Coronary artery (tissue), 2 donors: ENCODE measurements around the gene DIP2B.

Source experiments
- DNase-seq: peaks from one replicate; pipeline ENCODE4 v3.0.0-alpha.2; 2017; ENCODE audit warnings: low spot score
- H3K27ac ChIP-seq, 2 donors: fragments of 200-600 bp; sonication (generic); one replicate each; pipeline ENCODE4 v1.5.1; 2016 to 2019
- H3K4me3 ChIP-seq: fragments of 200-600 bp; sonication (generic); 2 replicates; pipeline ENCODE4 v1.5.1; 2016; ENCODE audit warnings: mild to moderate bottlenecking, moderate library complexity
- TF ChIP-seq, protein P1 (sequence below): fragments of 200-600 bp; sonication (generic); IDR thresholded peaks from one replicate; pipeline ENCODE4 v1.5.1; 2019; ENCODE audit warnings: antibody characterized with exemption

The DIP2B gene

DNA sequence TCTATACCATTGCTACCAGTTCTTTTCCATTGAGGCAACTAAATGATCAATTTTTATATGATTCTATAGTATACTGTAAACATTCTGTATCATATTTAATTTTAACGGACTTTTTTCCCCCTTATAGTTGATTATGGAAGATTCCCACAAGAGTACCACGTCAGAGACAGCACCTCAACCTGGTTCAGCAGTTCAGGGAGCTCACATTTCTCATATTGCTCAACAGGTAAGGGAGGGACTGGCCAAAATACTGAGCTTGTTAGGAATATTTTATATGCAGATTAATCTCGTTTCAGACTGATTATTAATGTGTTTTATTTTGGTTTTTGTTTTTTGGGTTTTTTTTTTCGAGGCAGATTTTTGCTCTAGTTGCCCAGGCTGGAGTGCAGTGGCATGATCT lies 275.2 kb downstream of the DIP2B start:
- TF ChIP-seq, protein P1, sequence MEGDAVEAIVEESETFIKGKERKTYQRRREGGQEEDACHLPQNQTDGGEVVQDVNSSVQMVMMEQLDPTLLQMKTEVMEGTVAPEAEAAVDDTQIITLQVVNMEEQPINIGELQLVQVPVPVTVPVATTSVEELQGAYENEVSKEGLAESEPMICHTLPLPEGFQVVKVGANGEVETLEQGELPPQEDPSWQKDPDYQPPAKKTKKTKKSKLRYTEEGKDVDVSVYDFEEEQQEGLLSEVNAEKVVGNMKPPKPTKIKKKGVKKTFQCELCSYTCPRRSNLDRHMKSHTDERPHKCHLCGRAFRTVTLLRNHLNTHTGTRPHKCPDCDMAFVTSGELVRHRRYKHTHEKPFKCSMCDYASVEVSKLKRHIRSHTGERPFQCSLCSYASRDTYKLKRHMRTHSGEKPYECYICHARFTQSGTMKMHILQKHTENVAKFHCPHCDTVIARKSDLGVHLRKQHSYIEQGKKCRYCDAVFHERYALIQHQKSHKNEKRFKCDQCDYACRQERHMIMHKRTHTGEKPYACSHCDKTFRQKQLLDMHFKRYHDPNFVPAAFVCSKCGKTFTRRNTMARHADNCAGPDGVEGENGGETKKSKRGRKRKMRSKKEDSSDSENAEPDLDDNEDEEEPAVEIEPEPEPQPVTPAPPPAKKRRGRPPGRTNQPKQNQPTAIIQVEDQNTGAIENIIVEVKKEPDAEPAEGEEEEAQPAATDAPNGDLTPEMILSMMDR, result no peak
- no peak for DNase-seq
- Histone ChIP-seq H3K4me3 (no peak overlapping the region), H3K27ac (no peak overlapping the region)

DNA sequence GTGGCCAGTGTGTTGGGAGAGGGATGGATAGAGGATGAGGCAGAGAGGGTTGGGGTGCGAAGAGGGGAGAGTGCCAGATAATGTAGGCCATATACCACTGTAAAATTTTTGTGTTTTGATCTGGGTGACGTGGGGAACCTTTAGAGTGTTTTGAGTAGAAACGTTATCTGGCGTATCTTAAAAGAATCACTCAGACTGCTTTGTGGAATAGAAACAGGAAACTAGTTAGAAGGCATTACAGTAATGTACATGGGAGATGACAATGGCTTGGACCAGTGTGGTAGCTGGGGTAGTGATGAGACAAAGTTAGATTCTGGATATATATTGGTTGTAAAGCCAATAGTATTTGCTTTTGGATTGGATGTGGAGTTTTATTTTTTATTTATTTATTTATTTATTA lies 279.7 kb downstream of the DIP2B start:
- TF ChIP-seq, protein P1, result no peak
- Histone ChIP-seq H3K4me3 (no peak overlapping the region), H3K27ac (no peak overlapping the region)
- DNase-seq, result no peak

DNA sequence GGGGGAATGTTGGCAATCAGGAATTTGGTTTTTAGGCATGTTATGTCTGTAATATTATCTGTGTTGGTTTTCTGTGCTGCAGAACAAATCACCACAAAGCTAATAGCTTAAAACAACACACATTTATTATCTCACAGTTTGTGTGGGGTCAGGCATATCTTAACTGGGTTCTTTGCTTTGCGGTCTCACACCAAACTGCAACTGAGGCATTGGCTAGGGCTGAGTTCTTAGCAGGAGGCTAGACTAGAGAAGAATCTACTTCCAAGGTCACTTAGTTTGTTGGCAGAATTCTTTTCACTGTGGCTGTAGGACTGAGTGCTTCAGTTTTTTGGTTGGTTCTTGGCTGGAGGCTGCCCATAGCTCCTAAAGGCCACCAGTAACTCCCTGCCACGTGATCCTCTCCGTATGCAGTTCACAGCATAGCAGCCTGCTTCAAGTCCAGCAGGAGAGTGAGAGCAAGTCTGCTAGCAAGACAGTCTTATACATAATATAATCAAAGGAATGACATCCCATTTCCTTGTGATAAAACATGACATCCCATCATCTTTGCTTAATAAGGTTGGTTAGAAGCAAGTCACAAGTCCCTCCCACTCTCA lies 280.7 kb downstream of the DIP2B start:
- H3K27ac ChIP-seq, result no peak overlapping the region
- TF ChIP-seq, protein P1, result no peak
- no peak overlapping the region for H3K4me3 ChIP-seq
- DNase-seq, result no peak

DNA sequence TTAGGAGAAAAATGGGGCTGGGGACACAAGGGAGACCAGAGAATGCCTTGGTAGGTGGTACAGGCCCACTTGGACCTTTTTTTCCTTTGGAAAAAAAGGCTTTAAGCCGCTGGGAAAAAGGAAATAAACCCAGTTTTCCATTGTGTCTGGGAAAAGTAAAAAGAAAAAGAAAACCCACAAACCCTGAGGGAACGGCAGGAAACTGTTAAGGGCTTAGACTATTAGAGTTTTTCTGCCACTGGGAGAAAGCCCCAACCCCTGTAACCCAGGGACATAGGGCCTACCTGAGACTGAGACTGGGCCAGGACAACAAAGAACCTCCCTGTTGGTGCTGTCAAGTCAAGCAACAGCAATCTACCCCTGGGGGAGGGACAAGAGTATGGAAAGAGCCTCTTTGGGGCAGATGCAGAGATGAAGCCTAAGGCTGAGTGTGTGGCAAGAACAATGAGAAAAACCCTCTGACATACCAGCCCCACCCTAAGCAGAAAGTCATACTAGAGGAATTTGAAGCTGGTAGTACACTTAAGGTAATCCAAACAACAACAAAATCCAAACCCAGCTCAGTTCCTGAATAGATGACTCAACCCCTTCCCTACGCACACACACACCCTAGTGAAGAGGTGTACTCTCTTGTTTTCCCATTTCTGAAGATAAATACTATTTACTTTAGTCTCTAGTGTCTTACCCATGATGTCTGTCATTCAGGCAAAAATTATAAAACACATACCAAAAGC lies 281.9 kb downstream of the DIP2B start:
- no peak overlapping the region for H3K4me3 ChIP-seq
- TF ChIP-seq, protein P1, result no peak
- no peak for DNase-seq
- no peak overlapping the region for H3K27ac ChIP-seq

DNA sequence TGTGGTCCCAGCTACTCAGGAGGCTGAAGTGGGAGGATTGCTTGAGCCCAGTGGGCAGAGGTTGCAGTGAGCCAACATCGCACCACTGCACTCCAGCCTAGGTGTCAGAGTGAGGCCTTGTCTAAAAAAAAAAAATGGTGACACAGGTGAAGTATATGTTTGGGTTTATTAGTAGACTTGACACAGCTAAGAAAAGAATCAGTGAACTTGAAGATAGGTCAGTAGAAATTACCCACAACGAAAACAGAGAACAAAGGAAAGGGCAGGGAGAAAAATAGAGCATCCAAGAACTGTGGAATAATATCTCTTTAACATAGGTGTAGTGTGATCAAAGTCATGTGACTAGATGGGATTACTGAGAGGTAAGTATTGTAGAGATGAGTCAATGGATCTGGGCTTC lies 282.8 kb downstream of the DIP2B start:
- DNase-seq, result no peak
- Histone ChIP-seq H3K4me3 (no peak overlapping the region), H3K27ac (no peak overlapping the region)
- TF ChIP-seq, protein P1, result no peak

DNA sequence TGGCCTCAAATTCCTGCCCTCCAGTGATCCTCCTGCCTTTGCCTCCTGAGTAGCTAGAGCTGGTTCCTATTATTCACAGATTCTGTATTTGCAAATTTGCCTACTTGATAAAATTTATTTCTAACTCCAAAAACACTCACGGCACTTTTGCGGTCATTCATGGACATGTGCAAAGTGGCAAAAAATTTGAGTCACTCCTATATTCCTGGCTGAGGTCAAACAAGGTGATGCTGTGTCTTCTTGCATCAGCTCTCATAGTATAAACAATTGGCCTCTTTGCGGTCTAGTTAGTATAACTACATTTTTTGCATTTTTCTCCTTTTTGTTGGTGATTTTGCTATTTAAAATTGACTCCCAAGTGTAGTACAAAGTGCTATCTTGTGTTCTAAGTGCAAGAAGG lies 283.8 kb downstream of the DIP2B start:
- H3K27ac ChIP-seq, result no peak overlapping the region
- no peak for DNase-seq
- TF ChIP-seq, protein P1, result no peak

DNA sequence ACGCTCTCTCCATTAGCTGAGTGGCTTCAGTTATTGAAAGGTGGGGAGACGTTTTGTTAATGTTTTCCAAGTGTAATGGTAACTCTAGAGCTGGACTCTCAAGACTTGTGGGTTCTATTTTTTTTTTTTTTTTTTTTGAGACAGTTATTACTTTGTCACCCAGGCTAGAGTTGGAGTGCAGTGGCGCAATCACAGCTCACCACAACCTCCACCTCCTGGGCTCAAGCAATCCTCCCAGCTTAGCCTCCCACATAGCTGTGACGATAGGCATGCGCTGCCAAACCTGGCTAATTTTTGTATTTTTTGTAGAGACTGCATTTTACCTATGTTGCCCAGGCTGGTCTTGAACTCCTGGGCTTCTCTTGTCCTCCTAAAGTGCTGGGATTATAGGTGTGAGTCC lies 285.3 kb downstream of the DIP2B start:
- Histone ChIP-seq H3K4me3 (no peak overlapping the region), H3K27ac (no peak overlapping the region)
- DNase-seq, result no peak
- TF ChIP-seq, protein P1, result no peak

More for the DNA sequence above, 283.8 kb downstream of the DIP2B start:
- H3K4me3 ChIP-seq, result no peak overlapping the region
